ENCODE data around the gene ZNF536.
"Not testable (repeated sequence)": the region's sequence is repeated elsewhere in the genome, so short reads cannot be mapped to it uniquely, and the experiment has no call there.

The ZNF536 gene

GRCh38 chr19:30490760-30491159, 118.6 kb downstream of the ZNF536 start:
- no peak for DNase-seq

GRCh38 chr19:30492586-30493270, 120.5 kb downstream of the ZNF536 start:
- DNase-seq: no peak

GRCh38 chr19:30497034-30497433, 124.8 kb downstream of the ZNF536 start:
- no peak for DNase-seq

- DNase-seq: not testable (repeated sequence)
These were observed 125.9 kb downstream of the ZNF536 start for GRCh38 chr19:30498085-30498484.

GRCh38 chr19:30498707-30499106, 126.5 kb downstream of the ZNF536 start:
- no peak for DNase-seq

- no peak for DNase-seq
These were observed 132.1 kb downstream of the ZNF536 start for GRCh38 chr19:30504272-30504671.

GRCh38 chr19:30512176-30513081, 140.2 kb downstream of the ZNF536 start:
- no peak for DNase-seq

- no peak for DNase-seq
These were observed 140.9 kb downstream of the ZNF536 start for GRCh38 chr19:30513082-30513411.

- no peak for DNase-seq
These were observed 143.9 kb downstream of the ZNF536 start for GRCh38 chr19:30516111-30516510.

- DNase-seq: no peak
These were observed 144.3 kb downstream of the ZNF536 start for GRCh38 chr19:30516531-30516930.

GRCh38 chr19:30518965-30519606, 146.9 kb downstream of the ZNF536 start:
- DNase-seq: no peak

GRCh38 chr19:30519607-30520205, 147.5 kb downstream of the ZNF536 start:
- DNase-seq: no peak

- DNase-seq: no peak
These were observed 148.7 kb downstream of the ZNF536 start for GRCh38 chr19:30520735-30521479.

GRCh38 chr19:30521937-30522336, 149.8 kb downstream of the ZNF536 start:
- DNase-seq: no peak

- DNase-seq: no peak
These were observed 150.2 kb downstream of the ZNF536 start for GRCh38 chr19:30522341-30522740.

GRCh38 chr19:30523791-30524190, 151.6 kb downstream of the ZNF536 start:
- DNase-seq: no peak

GRCh38 chr19:30525383-30525782, 153.2 kb downstream of the ZNF536 start:
- no peak for DNase-seq

GRCh38 chr19:30528919-30529318, 156.7 kb downstream of the ZNF536 start:
- DNase-seq: no peak

GRCh38 chr19:30529876-30530275, 157.7 kb downstream of the ZNF536 start:
- DNase-seq: no peak

- DNase-seq: no peak
These were observed 158.6 kb downstream of the ZNF536 start for GRCh38 chr19:30530751-30531150.

GRCh38 chr19:30535011-30535410, 162.8 kb downstream of the ZNF536 start:
- DNase-seq: no peak

- DNase-seq: no peak
These were observed 164.8 kb downstream of the ZNF536 start for GRCh38 chr19:30536975-30537374.

GRCh38 chr19:30539315-30539714, 167.1 kb downstream of the ZNF536 start:
- no peak for DNase-seq
